Activated T-cell treated with anti-CD3 and anti-CD28 coated beads for 24 hours (primary cell): ENCODE measurements around the gene SELENOM.

Source experiments
- DNase-seq: peaks from one replicate; pipeline ENCODE4 v3.0.0-alpha.2; 2020; ENCODE audit warnings: low read depth

SELENOM gene

GRCh38 chr22:31091106-31091975, 16.0 kb downstream of the SELENOM start:
- DNase-seq, result no peak

DNA sequence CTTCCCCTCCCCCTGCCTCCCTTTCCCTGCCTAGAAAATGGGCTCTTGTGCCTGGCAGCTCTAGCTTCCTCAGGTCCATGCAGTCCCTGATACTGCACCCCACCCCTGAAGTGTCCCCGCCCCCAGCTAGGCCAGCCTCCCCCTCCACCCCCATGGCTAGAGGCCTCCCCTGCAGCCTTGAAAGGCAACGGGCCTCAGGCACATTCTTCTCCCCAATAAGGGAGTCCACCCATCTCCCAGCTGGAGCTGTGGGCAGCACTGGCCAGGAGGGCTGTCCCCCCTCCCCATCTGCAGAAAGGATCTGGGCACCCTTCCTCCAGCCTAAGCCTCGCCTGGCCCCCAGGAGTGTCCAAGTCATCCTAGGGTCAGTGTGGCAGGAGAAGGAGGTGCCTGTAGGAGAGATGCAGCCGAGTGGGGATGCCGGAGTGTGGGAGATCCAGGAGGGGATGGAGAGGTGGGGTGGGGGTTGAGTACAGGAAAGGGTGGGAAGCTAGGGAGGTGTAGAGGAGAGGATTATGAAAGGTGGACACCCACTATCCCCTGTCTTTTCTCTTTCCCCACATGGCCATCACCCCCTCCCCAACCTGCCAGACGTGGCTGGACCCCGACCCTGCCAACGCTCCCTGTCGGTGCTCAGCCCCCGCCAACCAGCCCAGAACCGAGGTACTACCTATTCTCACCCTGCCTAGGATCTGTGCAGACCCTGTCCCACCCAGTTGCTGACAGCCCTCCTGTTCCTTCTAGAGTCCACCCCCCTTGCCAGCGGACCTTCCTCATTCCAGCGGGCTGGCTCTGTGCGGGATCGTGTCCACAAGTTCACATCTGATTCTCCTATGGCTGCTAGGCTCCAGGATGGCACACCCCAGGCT, 16.9 kb downstream of the SELENOM start:
- DNase-seq, result no peak

DNA sequence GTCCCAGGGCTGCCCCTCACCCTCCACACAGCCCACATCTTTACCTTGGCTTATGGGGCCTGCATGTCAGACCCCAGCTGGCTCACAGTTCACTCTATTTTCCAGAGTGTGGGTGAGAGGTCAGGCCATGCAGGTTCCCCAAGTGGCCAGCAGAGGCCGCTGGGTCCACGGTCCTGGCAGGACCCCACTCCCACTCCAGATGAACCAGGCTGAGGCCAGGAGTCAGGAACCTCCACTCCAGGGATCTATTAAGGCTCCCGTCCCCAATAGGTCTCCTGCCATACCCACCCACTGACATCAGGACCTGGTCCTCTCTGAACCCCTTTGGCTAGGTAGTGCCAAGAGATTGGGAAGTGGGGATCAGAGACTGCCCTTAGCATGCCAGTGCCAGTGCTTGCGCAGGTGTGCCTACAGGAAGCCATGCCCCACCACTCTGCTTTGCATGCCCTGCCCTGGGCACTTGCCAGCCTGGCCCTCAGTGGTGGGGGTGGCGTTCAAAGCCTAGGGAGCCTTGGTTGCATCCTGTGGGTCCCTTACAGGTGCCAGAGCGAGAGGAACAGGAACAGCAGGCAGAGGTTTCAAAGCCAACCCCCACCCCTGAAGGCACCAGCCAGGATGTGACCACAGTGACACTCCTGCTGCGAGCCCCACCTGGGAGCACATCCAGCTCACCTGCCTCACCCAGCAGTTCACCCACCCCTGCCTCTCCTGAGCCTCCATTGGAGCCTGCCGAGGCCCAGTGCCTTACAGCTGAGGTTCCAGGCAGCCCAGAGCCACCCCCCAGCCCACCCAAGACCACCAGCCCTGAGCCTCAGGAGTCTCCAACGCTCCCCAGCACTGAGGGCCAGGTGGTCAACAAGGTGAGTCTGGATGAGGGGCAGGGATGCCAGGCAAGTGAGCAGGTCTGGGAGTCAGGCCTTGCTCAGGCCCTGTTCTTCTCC, 17.9 kb downstream of the SELENOM start:
- DNase-seq, result no peak

DNA sequence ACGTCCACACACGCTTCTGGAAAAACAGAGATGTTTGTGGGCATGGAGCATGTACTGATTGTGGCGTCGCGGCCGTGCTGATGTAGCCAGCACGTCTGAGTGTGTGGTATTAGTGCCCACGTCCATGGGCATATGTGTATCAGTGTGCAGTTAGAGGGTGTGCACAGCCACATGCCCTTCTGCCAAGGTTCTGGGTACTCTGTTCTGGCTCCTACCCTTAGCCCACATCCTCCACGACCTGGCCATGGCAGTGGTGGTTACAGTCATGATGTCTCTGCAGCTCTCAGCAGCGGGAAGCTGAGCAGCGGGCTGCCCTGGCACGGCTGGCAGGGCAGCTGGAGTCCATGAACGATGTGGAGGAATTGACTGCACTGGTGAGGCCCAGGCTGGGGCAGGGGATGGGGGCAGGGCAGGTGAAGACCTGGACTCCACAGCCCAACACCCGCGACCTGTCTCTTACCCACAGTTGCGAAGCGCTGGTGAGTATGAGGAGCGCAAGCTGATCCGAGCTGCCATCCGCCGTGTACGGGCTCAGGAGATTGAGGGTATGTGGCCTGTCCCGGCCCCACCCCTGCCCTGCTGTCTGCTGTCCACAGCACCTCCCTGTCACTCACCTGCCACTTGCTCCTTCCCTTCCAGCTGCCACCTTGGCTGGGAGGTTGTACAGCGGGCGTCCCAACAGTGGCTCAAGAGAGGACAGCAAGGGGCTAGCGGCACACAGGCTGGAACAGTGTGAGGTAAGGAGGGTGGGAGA, 19.0 kb downstream of the SELENOM start:
- no peak for DNase-seq

DNA sequence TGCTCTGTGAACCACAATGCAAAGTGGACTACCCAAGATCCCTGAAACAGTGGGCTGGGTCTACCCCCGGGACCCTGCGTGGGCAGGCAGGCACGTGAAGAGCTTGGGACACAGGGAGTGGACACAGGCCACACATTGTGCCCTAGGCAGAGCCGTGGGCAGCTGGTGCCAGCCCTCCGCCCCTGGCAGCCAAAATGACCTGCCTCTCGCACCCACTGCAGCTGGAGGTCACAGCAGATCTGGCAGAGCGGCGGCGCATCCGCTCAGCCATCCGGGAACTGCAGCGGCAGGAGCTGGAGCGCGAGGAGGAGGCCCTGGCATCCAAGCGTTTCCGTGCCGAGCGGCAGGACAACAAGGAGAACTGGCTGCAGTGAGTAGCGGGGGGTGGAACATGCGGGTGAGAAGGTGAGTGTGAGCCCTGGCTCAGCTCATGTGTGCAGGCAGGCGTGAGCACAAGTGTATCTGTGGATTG, 19.6 kb downstream of the SELENOM start:
- DNase-seq, result no peak

DNA sequence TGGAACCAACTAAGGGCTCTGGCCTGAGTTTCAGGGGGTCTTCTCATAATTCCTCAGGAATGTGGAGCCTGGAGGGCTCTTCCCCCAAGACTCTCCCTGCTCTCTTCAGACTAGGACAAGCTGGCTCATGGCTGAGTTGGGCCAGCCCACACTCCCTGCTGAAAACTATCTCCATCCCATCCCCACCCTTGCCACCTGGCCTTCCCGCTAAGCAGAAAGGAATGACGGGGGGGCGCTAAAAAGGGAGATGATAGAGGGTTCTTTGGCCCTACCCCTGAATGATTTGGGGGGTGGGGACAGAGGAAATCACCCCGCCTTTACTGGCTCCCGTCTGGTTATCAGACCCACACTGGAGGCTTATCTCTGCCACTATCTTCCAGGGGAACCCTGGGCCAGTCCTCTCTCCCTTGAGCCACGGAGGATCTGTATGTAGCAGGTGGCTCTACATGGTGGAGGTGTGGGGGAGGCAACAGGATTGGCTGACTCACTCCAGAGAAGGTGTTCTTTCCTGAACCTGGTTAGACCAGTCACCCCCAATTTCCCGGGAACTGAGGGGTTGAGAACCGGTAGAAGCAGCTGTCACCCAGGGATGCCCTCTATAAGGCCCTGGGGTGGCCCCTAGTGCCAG, 20.6 kb downstream of the SELENOM start:
- no peak for DNase-seq

GRCh38 chr22:31085928-31086327, 21.4 kb downstream of the SELENOM start:
- no peak for DNase-seq

GRCh38 chr22:31085493-31085824, 21.9 kb downstream of the SELENOM start:
- DNase-seq, result no peak

DNA sequence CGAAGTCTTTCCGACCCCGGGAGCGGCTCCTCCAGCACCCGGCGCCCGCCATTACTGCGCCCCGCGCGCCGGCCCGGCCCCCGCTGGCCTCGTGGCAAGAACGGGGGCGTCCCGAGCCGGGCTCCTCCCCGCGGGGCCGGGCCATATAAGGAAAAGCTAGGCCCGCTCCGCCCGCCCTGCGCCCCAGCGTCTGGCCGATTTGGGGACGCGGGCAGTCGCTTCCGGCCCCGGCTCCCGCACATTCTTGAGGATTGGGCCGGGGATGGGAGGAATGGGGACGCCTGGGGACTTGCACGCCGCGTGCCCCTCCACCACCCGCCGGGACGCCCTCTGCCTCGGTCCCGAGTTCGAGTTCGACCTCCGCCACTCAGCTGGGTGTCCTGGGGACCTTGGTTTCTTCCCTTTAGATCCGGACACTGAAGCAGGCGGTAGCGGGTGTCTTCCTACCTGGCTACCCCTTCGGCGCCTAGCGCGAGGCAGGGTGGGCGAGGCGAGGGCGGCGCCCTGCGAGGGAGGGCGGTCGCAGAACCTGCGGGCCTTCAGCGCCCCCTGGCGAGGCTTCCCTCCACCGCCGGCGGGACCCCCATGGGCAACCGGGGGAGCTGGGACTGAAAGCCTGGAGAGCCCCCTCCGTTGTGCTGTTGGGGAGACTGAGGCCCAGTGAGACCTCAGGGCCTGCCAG, 22.4 kb downstream of the SELENOM start:
- peak; percentile 83 for DNase-seq

- no peak for DNase-seq
These were observed 23.2 kb downstream of the SELENOM start for GRCh38 chr22:31083923-31084810.

- no peak for DNase-seq
These were observed 24.0 kb downstream of the SELENOM start for GRCh38 chr22:31083377-31083768.

DNA sequence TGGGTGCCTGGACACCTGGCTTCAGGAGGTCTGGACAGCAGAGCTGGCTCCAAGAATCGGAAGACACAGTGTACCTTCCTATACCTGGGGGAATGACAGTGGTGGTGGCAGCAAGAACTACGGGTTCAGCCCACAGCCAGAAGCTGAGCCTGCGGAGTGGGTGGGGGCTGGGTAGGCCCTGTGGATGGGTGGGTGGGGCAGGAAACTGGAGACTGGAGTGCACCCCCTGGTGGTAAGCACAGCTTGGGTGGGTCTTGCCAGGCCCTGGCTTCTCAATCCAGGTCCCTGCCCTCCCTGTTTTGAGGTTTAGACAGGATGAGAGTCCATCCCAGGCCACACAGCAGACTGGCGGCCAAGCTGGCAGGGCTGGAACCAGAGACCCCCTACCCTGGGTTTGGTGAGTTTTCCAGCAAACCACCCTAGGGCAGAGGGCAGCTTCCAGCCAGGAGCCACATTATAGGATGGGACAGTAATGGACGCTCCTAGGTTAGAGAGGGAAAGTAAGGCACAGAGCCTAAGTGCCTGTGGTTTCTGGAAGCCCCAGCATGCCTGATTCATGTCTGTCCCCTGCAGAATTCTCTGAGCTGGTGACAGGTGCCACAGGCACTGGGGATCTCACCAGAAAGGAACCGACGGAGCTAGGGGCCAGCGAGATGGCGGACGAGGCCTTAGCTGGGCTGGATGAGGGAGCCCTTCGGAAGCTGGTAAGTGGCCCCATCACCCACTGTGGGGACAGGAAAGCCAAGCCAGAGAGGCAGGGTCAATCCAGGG, 24.6 kb downstream of the SELENOM start:
- DNase-seq, result peak; percentile 33

DNA sequence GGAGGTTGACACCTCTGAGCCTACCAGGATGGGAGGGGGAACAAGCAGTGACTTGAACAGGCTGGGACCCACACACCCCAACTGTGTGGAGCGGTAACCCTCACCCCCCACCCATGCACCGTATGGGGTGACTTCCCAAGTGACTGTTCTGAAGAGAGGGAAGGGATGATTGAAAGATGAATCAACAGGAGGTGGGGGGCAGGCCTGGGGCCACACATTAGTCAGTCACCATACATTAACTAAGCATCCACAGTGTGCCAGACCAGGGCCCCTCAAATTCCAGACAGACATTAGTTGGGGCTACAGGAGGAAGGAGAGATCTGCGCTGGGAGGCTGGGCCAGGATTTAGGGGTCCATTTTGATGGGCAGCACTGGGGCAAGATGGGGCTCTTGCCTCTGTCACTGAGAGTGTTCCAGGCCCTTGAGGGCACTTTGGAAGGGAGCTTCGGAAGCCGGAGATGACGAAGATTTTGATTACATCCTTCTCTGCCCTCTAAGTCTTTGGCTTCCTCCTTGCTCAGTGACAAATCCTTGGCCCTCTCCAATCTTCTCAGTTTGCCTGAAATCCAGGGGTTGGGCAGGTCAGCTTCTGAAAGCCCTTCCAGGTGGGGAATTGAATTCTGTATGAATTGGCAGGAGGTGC, 25.3 kb downstream of the SELENOM start:
- DNase-seq, result no peak

DNA sequence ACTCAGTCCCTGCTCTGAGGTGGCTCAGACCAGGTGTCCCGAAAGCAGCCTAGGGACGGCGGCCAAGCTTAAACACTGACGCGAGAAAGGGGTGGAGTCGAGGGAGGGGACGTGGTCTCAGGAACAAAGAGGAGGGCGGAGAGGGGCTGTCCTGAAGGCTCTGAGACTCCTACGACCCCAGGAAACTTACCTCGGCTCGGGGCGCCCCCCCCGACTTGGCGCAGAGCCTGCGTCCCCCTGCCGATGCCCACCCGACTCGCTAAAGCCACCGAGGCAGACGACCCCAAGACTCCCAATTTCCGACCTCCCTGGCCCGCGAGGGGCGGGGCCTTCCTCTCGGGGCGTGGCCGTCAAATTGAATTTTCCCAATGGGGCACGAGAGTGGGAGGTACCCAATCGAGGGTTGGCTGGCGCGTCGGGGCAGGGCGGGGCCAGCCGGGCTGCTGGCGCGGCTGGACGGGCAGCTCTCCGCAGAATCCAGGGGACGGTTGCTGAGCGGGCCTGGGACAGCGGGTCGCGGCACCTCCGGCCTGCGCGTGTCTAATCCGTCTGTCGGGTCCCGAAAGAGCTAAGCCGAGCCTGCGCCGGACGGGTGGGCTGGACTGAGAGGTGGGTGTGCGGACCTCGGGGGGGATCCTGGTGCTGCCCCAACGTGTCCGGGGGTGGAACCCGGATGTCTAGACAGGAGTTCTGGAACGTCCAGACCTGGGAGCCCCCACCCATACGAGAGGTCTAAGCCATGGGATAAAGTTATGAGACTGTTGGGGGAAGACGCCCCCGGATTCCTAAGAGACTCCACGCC, 26.3 kb downstream of the SELENOM start, which contains the start of gene SMTN:
Gene SMTN, plus strand, starts transcription at position 471 of the 802 bp plus-strand sequence. CDS start 1,941 bp downstream, outside the sequence.
- peak; percentile 81 for DNase-seq

DNA sequence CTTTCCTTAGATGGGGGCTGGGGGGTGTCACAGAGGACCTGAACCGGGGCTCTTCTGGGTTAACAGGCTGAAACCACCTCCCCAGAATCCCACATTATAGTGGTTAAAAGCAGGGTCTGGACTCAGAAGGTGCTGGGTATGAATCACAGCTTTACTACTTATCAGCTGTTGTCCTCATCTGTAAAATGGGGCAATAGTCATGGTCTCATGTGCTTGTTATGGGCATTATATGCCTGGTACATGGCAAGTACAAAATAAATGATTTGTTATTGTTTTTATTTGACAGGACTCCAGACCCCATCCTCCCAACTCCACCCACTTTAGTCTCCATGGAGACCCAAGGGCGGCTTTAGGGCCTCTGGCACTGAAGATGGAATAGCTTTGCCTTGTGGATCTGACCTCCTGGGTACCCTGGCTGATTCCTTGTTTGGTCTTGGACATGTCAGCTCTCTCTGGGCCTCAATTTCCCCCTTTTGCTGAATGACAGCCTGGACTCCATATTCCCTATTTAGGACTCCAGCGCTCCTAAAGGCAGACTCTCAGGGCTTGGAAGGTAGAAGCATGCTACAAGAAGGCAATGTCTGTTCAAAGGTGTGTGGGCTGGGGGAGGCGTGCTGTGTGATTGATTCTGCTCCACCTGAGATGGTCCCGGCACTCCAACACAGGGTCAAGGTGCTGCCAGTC, 27.1 kb downstream of the SELENOM start:
- DNase-seq, result no peak

- DNase-seq, result no peak
These were observed 28.2 kb downstream of the SELENOM start for GRCh38 chr22:31079095-31079642.
